Stimulated activated CD4-positive, alpha-beta T cell treated with anti-CD3 and anti-CD28 coated beads, TNF-alpha, amount 100 ng/mL, for 48 hours (primary cell): ENCODE data around the gene CENPT.

Source experiments
- DNase-seq, 3 donors: peaks; one replicate each; pipeline ENCODE4 v3.0.0-alpha.2; 2020; ENCODE audit warnings: low read depth in 3 of 3

Gene CENPT

GRCh38 chr16:67807148-67807682 is 40.3 kb downstream of the CENPT start:
- DNase-seq = no peak

DNA sequence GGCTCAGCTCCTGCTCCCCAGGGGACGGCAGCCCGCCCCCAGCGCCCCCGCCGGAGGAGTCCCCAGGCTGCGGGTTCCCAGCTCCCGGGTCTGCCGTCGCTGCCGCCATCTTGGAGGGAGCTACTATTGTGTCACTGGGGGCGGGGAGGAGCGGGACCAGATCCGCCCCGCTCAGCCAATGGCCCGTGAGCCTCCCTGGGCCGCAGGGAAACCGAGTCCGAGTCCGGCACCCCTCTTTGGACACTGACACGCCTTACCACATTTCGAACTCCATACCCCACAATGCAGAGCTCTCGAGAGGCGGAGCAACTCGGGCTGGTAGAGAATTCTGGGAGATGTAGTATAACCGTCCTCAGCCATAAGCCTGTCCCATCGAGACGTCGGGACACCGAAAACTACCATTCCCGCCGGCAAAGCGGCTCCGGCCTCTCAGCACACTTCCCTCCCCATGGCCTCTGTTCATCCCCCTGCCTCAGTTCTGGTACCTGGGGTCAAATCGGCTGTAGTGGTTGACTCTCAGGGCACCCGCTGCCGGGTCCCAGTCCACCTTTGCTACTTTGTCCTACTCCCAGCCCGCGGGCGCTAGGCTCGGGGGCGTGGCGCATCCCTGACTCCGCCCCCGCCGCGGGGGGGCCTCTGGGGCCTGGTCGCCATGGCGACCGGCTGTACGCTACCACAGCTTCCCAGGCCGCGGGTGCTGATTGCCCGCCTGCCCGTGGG is 40.9 kb downstream of the CENPT start, which contains the start of the genes RANBP10 and TSNAXIP1:
Gene RANBP10 (minus strand): TSS at position 133 of the 720 bp plus-strand sequence. CDS start 24 bp downstream, at position 109.
Gene TSNAXIP1 (plus strand): TSS at position 462 of the 720 bp plus-strand sequence. CDS start 261 bp downstream, outside the sequence.
- peak; percentile 88 to 97 (median 95) for DNase-seq

DNA sequence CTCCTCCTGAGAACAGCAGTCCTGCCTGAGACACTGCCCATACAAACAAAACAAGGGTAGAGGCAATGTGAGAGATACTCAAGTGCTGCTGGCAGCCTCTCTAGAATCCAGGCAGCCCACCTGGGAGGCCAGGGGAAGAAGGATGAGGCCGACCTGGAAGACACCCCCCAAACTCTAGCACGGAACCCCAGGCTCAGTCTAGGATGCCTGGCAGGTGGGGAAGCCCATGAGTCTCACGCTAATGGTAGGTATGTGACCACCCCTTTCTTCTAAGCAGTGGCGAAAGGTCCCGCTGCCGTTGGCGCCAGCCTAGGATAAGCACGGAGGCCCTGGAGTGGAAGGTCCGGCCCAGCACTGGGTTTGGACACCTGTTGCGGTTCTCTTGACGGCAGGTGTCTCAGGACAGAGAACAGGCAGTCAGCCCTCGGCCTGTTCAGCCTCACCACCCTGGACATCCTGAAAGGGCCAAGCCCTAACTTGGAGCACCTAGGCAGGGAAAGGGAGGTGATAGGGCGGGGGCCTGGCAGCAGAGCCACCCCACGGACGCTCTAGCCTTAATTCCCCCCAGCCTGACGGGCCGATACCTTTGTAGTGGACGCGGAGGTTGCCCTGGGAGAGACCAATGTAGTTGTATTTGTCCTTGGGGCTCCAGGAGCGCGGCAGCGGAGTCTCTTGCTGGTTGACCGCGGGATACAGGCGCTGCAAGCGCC is 41.6 kb downstream of the CENPT start:
- DNase-seq = no peak

- DNase-seq = no peak
Observed at GRCh38 chr16:67804853-67805542, 42.5 kb downstream of the CENPT start.

DNA sequence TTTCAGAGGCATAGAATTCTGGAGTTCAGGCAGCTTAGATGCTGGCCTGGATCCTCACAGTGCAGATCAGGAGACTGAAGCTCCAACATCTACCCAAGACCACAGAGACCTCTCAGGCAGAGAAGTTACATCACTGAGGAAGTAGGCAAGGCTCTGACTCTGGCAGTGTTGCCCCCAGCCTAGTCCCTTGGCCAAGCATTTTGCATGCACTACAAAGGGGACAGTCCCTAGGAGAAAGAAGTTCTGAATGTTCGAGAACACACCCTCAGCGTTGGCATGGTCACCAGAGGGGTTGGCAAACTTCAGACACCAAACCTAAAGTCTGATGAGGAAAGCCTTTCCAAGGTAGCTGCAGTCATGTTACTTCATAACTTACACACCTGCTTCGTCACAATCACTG is 43.6 kb downstream of the CENPT start:
- no peak for DNase-seq

DNA sequence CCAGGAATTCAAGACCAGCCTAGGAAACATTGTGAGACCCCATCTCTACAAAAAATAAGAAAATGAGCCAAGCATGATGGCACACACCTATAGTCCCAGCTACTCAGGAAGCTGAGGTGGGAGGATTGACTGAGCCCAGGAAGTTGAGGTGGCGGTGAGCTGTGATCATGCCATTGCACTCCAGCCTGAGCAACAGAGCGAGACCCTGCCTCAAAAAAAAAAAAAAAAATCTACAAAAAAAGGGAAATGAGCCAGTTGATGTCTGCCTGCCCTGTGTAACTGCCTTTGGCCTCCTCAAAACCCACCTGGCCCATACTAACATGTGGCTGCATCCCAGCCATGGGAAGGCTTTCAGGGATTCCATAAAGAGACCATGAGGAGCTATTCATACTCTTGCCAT is 45.6 kb downstream of the CENPT start:
- DNase-seq = no peak

DNA sequence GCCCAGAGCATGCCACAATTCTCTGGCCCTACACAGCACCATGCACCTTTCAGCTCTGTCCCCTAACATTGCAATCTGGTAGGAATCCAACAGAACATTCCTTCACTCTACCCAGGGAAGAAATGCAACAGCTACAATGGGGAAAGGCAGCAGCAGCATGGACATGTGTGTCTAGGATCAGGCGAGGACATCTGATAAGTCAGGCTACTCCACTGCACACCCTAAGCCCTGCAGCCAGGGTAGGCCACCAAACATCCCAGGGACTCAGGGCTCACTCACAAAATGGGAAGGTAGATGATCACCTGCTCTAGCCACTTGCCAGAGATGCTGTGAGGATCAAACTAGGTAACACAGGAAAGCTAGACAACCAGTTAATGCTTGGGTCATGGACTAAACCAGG is 46.3 kb downstream of the CENPT start:
- DNase-seq = no peak

DNA sequence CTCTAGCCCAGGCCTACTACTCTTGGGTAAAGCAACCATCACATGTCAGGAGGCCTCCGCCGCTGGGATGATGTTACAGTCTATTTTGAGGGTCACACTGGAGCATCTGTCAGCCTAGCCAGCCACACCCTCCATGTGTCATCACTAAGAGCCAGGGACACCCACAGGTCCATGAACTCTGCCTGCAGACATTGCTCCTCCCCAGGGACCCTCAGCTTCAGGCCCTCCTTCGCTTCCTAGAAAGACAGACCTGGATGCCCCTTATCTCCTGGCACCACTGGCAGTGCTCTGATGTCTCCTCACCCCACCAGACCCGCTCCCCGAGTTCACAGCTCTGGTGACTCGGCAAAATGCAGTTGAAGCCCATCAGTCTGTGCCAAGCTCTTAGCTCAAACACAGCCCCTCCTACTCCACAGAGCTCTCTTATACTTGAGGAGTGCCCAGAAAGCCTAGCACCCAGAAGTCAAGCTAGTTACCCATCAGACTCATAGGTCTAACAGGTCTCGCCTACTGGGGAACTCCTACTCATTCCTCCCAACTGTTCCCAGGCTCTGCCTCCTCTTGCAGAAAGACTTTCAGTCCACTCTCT is 47.1 kb downstream of the CENPT start:
- DNase-seq = no peak

DNA sequence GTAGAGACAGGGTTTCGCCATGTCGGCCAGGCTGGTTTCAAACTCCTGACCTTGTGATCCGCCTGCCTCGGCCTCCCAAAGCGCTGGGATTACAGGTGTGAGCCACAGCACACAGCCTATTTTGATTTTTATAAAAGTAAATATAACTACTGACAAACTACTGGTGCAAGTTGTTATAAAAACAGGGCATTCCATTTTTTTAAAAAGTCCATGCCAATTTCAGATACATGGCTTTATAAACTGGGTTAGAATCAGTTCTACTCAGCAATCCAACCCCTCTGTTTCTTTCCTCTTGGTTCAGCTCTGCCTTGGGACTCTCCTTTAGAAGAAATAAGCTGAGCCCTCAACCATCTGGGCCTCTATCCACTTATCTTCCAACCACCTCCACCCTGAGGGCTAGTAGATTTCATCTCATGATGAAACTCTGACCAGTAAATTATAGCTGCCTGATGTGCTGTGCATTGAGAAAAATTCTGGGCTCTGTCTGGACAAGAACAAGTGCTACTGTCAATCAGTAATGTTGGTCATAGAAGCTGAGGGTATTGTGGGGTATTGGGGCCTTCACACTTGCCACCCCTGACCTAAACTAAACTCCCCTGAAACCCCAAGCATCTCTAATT is 51.3 kb downstream of the CENPT start:
- DNase-seq = no peak

DNA sequence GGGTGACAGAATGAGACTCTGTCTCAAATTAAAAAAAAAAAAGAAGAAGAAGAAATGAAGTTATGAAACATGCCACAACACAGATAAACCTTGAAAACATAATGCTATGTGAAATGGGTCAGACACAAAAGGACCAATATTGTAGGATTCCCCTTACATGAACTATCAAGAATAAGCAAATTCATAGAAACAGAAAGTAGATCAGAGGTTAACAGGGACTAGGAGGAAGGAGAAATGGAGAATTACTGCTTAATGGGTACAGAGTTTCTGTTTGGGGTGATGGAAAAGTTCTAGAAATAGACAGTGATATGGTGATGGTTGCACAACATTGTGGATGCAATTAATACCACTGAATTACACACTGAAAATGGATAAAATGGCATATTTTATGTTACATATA is 57.4 kb downstream of the CENPT start:
- DNase-seq = no peak

- no peak for DNase-seq
Observed at GRCh38 chr16:67786491-67786890, 61.0 kb downstream of the CENPT start.

DNA sequence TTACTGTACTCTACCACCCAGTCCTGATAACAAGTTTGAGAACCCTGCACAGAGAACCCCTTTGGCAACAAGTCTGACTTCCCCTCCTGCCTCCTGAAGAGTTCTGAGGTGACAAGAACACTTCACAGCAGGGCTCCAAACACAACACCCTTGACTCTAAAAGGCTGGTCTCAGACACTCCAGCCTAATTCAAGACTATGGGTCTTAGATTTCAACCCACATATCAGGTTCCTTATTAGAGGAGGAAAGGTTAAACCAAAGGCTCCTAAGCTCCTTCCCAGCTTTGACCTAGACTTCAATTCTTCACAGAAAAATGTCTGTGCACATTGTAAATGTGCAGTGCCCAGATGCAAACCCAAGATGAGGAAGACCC is 64.2 kb downstream of the CENPT start:
- no peak for DNase-seq

GRCh38 chr16:67782567-67783352 is 64.7 kb downstream of the CENPT start:
- no peak for DNase-seq

DNA sequence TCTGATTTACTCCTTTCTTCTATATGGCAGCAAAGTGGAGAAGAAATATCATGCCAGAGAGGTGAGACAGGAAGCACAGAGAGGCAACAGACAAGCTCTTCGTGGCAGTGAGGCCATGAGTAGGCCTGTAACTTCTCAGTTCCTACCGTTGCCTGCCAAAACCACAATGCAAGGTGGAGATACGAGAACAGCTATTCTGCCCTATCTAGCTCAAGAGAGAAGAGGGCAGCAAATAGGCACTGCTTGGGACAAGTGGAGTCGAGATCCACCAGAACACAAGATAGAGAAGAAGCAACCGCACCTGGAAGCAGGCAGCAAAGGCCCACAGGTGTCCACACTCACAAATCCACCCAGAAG is 66.0 kb downstream of the CENPT start:
- no peak for DNase-seq

DNA sequence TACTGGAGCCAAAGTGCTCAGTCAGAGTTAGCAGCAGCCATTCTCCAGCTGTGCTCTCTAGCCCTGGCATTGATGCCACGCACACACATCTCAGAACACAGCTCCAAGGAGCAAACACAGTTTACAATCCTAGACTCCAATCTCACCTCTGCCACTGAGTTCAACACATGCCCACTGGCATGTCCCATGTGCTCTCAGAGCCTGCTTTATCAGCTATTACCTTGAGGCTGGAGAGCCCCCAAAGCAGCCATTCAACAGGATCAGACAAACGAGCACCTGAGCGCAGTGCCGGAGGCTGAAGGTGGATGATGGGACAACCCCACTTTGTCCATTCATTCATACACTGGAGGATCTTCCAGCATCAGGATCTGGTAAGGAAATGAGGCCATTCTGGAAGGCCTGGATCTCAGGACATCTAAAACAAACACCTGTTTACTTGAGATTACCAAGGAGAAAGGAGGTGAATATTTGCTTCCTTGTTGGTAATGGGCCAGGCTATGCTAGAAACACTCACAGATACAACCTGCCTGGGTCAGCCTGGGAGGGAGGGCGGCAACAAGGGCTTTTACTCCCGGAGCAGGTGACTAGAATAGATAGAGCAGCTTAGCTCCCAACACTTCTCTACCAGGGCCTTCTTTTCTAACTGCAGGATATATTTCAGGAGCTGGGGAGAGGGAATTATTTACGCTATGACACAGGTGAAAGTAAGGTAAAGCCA is 66.5 kb downstream of the CENPT start:
- no peak for DNase-seq

DNA sequence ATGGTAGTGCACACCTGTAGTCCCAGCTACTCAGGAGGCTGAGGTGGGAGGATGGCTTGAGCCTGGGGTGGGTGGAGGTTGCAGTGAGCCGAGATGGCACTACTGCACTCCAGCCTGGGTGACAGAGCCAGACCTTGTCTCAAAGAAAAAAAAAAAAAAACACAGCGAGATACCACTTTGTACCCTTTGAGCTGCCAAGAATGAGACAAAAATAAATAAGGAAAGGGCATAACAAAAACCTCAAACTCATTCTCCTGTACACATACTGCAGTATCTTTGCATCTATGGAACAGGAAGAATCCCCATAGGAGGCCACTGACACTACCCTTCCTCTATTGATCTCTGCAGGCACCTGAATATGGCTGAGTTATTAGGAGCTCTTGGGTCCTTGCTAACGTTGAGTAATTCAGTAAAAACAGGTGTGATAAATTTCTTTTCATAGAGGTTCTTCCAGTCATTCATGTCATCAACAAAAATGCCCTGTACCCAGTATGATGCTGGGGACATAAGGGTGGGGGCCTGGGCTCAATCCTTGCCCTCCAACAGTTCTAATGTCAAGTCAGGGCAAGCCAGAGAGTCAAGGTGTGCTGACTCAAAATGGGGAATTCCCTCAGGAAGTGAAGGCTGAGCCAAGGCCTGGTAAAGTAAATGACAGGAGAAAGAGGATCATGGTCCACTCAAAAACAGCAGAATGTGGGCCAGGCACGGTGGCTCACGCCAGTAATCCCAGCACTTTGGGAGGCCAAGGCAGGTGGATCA is 68.1 kb downstream of the CENPT start:
- DNase-seq = no peak
